ENCODE data around the gene PEX11G. TPM values are rescaled to one million over a fixed set of nuclear protein-coding genes. Genes with fewer than 3 reads are reported as not detected.

Gene PEX11G
- total RNA-seq, 1 donor from 2014 or later = 0.97 TPM

- DNase-seq (no peak), ATAC-seq (ENCODE audit: poor library complexity) (no peak)
- intact Hi-C loops (cut with DNase I) = no loop called here
These were observed 34.3 kb upstream of the PEX11G start for GRCh38 chr19:7522923-7523667.

- DNase-seq (peak; percentile 100), ATAC-seq (ENCODE audit: poor library complexity) (peak; percentile 94)
- intact Hi-C loops (cut with DNase I) = no loop called here
These were observed 33.5 kb upstream of the PEX11G start, which contains the start of gene MCOLN1 for GRCh38 chr19:7522072-7522922. Gene MCOLN1 (plus strand): TSS chr19:7522624. CDS start chr19:7522751, 127 bp downstream.

GRCh38 chr19:7521551-7522071 is 32.8 kb upstream of the PEX11G start:
- DNase-seq (no peak), ATAC-seq (ENCODE audit: poor library complexity) (no peak)
- intact Hi-C loops (cut with DNase I) = no loop called here

- intact Hi-C loops (cut with DNase I) = no loop called here
- no peak for DNase-seq
- peak; percentile 3 for ATAC-seq (ENCODE audit: poor library complexity)
These were observed 31.6 kb upstream of the PEX11G start for GRCh38 chr19:7520131-7521051.

- intact Hi-C loops (cut with DNase I) = loop anchor here (10.0 kb wide), 1 partner anchor 125 kb away; no protein-coding TSS in a partner anchor
- ATAC-seq (ENCODE audit: poor library complexity) (no peak), DNase-seq (no peak)
These were observed 30.7 kb upstream of the PEX11G start for GRCh38 chr19:7519361-7520130.

GRCh38 chr19:7516878-7517277 is 28.0 kb upstream of the PEX11G start:
- no peak for ATAC-seq (ENCODE audit: poor library complexity)
- DNase-seq = peak; percentile 13

GRCh38 chr19:7516333-7516732 is 27.5 kb upstream of the PEX11G start:
- intact Hi-C loops (cut with DNase I) = loop anchor here (10.0 kb wide), 1 partner anchor 122 kb away; no protein-coding TSS in a partner anchor
- DNase-seq (peak; percentile 33), ATAC-seq (ENCODE audit: poor library complexity) (no peak)

More at GRCh38 chr19:7516878-7517277, 28.0 kb upstream of the PEX11G start:
- intact Hi-C loops (cut with DNase I) = loop anchor here (10.0 kb wide), 1 partner anchor 122 kb away; no protein-coding TSS in a partner anchor

GRCh38 chr19:7515645-7516151 is 26.9 kb upstream of the PEX11G start, which contains the start of gene ZNF358:
Gene ZNF358 (plus strand): TSS chr19:7516103. CDS start chr19:7519243, 3,140 bp downstream.
- peak; percentile 90 for ATAC-seq (ENCODE audit: poor library complexity)
- DNase-seq = peak; percentile 89
- intact Hi-C loops (cut with DNase I) = loop anchor here (10.0 kb wide), 1 partner anchor 121 kb away; no protein-coding TSS in a partner anchor

GRCh38 chr19:7515110-7515644 is 26.3 kb upstream of the PEX11G start:
- DNase-seq = peak; percentile 59

GRCh38 chr19:7513809-7514642 is 25.2 kb upstream of the PEX11G start:
- DNase-seq = peak; percentile 4
- intact Hi-C loops (cut with DNase I) = loop anchor here (10.0 kb wide), 1 partner anchor 119 kb away; no protein-coding TSS in a partner anchor
- ATAC-seq (ENCODE audit: poor library complexity) = no peak

More at GRCh38 chr19:7515110-7515644, 26.3 kb upstream of the PEX11G start:
- peak; percentile 65 for ATAC-seq (ENCODE audit: poor library complexity)
- intact Hi-C loops (cut with DNase I) = loop anchor here (10.0 kb wide), 1 partner anchor 120 kb away; no protein-coding TSS in a partner anchor

GRCh38 chr19:7512400-7512851 is 23.6 kb upstream of the PEX11G start:
- DNase-seq (peak; percentile 21), ATAC-seq (ENCODE audit: poor library complexity) (no peak)
- intact Hi-C loops (cut with DNase I) = loop anchor here (10.0 kb wide), 1 partner anchor 118 kb away; no protein-coding TSS in a partner anchor

GRCh38 chr19:7509625-7510024 is 20.8 kb upstream of the PEX11G start:
- intact Hi-C loops (cut with DNase I) = loop anchor here (10.0 kb wide), 1 partner anchor 115 kb away; no protein-coding TSS in a partner anchor
- no peak for ATAC-seq (ENCODE audit: poor library complexity)

GRCh38 chr19:7507884-7508283 is 19.0 kb upstream of the PEX11G start:
- intact Hi-C loops (cut with DNase I) = no loop called here
- DNase-seq (peak; percentile 83), ATAC-seq (ENCODE audit: poor library complexity) (peak; percentile 41)

More at GRCh38 chr19:7509625-7510024, 20.8 kb upstream of the PEX11G start:
- DNase-seq = no peak

- ATAC-seq (ENCODE audit: poor library complexity) = peak; percentile 90
- peak; percentile 91 for DNase-seq
- intact Hi-C loops (cut with DNase I) = no loop called here
These were observed 17.8 kb upstream of the PEX11G start for GRCh38 chr19:7506385-7507328.
